Activated CD4-positive, alpha-beta T cell treated with anti-CD3 and anti-CD28 coated beads, Interleukin-2, amount 10 ng/mL, durations not matched to agents 7 days and 5 days (primary cell): ENCODE data around the gene C1orf226. TPM values are rescaled to one million over a fixed set of nuclear protein-coding genes. Genes with fewer than 3 reads are reported as not detected.
"Not testable (repeated sequence)": the region's sequence is repeated elsewhere in the genome, so short reads cannot be mapped to it uniquely, and the experiment has no call there.

Experiments
- CTCF ChIA-PET: fragments of 350-600 bp; sonication (Branson Sonifier 250); formaldehyde crosslinking; loops from one replicate; lab custom pipeline; 2021; ENCODE audit warnings: antibody characterized with exemption; lab: Charles Lee
- POLR2A ChIA-PET: fragments of 350-600 bp; sonication (Branson Sonifier 250); formaldehyde crosslinking; loops from one replicate; lab custom pipeline; 2021; ENCODE audit warnings: antibody characterized with exemption; lab: Charles Lee
- DNase-seq: peaks from one replicate; pipeline ENCODE4 v3.0.0-alpha.2; 2020
- H3K27ac Mint-ChIP-seq: one replicate; pipeline ENCODE4 v1.8.0; 2021; ENCODE audit warnings: mild to moderate bottlenecking, moderate library complexity, mixed read lengths
- H3K27me3 Mint-ChIP-seq: one replicate; pipeline ENCODE4 v1.8.0; 2021; ENCODE audit warnings: mixed read lengths
- H3K36me3 Mint-ChIP-seq: one replicate; pipeline ENCODE4 v1.8.0; 2021; ENCODE audit warnings: low read depth, mixed read lengths
- H3K4me1 Mint-ChIP-seq: one replicate; pipeline ENCODE4 v1.8.0; 2021; ENCODE audit warnings: mixed read lengths
- H3K4me3 Mint-ChIP-seq: one replicate; pipeline ENCODE4 v1.8.0; 2021; ENCODE audit warnings: mild to moderate bottlenecking, moderate library complexity, mixed read lengths
- H3K9me3 Mint-ChIP-seq: one replicate; pipeline ENCODE4 v1.8.0; 2021; ENCODE audit warnings: mixed read lengths
- total RNA-seq, 2 experiments: library from RNA; stranded (reverse); gene quantifications; one replicate each; pipeline ENCODE4 v1.2.3, GENCODE V29; 2021

Gene C1orf226
- total RNA-seq, 2 experiments from 2014 or later, result not detected

DNA sequence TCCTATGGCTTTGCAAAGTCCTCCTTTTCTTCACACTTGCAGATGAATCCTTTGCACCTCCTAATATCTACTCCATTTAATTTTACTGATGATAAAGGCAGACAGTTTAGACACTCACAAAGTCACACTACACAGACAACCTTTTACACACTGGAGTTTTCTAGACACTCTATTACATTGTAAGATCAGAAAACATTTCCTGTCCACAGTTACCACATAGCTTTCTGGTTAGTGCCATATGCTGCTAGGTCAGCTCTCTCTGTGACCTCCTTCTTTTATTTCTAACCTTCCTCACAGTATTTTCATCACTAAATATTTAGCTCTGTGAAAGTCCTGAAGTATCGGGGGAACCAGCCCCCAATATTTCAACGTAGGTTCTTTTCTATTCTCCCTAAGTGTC lies 25.3 kb downstream of the C1orf226 start:
- no peak overlapping the region for H3K27ac Mint-ChIP-seq
- ChIA-PET POLR2A (no interaction called here), CTCF (no interaction called here)
- H3K4me3 Mint-ChIP-seq, result no peak overlapping the region
- H3K4me1 Mint-ChIP-seq, result no peaks in the 10 kb centered on the region
- no peaks in the 10 kb centered on the region for H3K36me3 Mint-ChIP-seq
- H3K9me3 Mint-ChIP-seq, result no peaks in the 10 kb centered on the region
- DNase-seq, result no peak
- peaks cover 2% of the 10 kb centered on the region for H3K27me3 Mint-ChIP-seq

- H3K4me1 Mint-ChIP-seq, result no peaks in the 10 kb centered on the region
- H3K4me3 Mint-ChIP-seq, result no peak overlapping the region
- DNase-seq, result no peak
- H3K27ac Mint-ChIP-seq, result no peak overlapping the region
- peaks cover 2% of the 10 kb centered on the region for H3K27me3 Mint-ChIP-seq
- no peaks in the 10 kb centered on the region for H3K9me3 Mint-ChIP-seq
- ChIA-PET POLR2A (no interaction called here), CTCF (no interaction called here)
- no peaks in the 10 kb centered on the region for H3K36me3 Mint-ChIP-seq
Observed at GRCh38 chr1:162407539-162407938, 26.0 kb downstream of the C1orf226 start.

DNA sequence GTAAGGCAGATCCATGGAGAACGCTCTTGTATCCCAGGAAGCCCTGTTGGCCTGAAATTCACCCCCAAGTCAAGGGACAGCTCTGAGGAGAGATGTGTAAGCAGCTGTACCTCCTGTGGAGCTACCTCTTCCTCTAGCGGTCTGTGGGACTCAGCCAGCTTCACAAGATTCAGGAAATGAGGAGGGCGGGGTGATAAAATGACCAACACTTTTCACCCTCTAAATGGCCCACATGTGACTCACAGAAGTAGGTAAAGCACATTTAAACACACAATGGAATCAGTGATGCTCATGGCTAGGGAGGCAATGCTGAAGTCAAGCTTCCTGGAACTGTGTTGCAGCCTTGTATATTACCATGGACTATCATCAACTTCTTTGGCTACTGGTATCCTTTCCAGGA lies 30.5 kb downstream of the C1orf226 start, which contains the start of gene SH2D1B:
Gene SH2D1B, minus strand, starts transcription at position 135 of the 400 bp plus-strand sequence. Its CDS starts 120 bp downstream, at position 15.
- Mint-ChIP-seq H3K27ac (no peak within 1 kb of the TSS), H3K9me3 (no peaks in the 10 kb centered on the region), H3K27me3 (peaks cover 4% of the 10 kb centered on the region), H3K4me3 (no peak within 1 kb of the TSS), H3K4me1 (no peaks in the 10 kb centered on the region), H3K36me3 (no peaks in the 10 kb centered on the region)
- no peak for DNase-seq
- ChIA-PET CTCF (interaction anchor here (0.8 kb wide), 1 partner anchor 28 kb away, joined by 3 read pairs; no protein-coding TSS in a partner anchor), POLR2A (no interaction called here)

- DNase-seq, result no peak
- Mint-ChIP-seq H3K4me1 (no peaks in the 10 kb centered on the region), H3K27me3 (peaks cover 2% of the 10 kb centered on the region), H3K9me3 (no peaks in the 10 kb centered on the region), H3K36me3 (no peaks in the 10 kb centered on the region), H3K27ac (no peak overlapping the region), H3K4me3 (no peak overlapping the region)
- ChIA-PET CTCF (no interaction called here), POLR2A (no interaction called here)
Observed at GRCh38 chr1:162416215-162416614, 34.7 kb downstream of the C1orf226 start.

DNA sequence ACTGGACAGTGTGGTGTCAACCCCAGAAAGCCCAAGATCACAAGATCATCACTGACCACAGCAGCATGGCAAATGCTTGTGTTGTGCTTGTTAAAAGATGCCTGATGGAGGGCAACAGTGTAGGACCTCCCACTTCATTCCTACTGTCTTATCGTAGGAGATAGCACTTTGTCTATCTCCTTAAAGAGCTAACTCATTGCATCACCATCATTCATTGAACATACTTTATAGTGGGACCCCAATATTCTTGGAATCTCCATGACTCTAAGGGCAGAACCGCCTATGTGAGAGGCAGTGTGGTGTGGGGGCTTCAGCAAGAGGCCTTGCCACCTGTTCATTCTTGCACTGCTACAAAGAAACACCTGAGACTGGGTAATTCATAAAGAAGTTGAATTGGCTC lies 35.4 kb downstream of the C1orf226 start:
- Mint-ChIP-seq H3K4me1 (no peaks in the 10 kb centered on the region), H3K4me3 (no peak overlapping the region), H3K9me3 (no peaks in the 10 kb centered on the region), H3K27me3 (peaks cover 3% of the 10 kb centered on the region), H3K27ac (no peak overlapping the region), H3K36me3 (no peaks in the 10 kb centered on the region)
- CTCF ChIA-PET, result no interaction called here
- DNase-seq, result no peak
- POLR2A ChIA-PET, result no interaction called here

GRCh38 chr1:162417650-162418049 lies 36.1 kb downstream of the C1orf226 start:
- Mint-ChIP-seq H3K27ac (no peak overlapping the region), H3K27me3 (peaks cover 5% of the 10 kb centered on the region), H3K4me3 (no peak overlapping the region), H3K4me1 (no peaks in the 10 kb centered on the region), H3K9me3 (no peaks in the 10 kb centered on the region), H3K36me3 (no peaks in the 10 kb centered on the region)
- ChIA-PET POLR2A (no interaction called here), CTCF (no interaction called here)
- no peak for DNase-seq

GRCh38 chr1:162418584-162418983 lies 37.1 kb downstream of the C1orf226 start:
- H3K9me3 Mint-ChIP-seq, H3K4me3 Mint-ChIP-seq, DNase-seq, H3K27ac Mint-ChIP-seq, CTCF ChIA-PET, H3K27me3 Mint-ChIP-seq, H3K36me3 Mint-ChIP-seq, H3K4me1 Mint-ChIP-seq, POLR2A ChIA-PET: not testable (repeated sequence)

DNA sequence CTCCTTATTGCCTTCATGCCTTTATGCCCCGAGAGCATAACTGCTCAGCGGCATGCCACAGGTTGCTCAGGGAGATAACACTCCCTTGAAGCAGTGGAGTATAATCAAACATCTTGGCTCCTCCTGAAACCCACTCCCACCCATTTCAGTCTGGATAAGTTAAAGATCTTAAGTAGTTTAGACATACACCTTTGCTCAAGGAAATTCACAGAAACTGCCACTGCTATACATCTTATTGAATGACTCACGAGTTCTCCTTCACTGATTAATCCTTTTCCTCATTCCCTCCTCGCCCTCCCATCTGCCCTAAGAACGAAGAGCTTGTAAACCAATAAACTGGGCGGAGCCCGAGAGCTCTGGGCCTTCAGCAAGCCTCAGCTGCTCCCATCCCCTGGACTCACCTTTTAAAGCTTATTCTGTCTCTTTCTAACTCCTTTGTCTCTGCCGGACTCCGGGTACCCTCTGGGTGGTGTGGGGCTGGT lies 38.0 kb downstream of the C1orf226 start:
- H3K36me3 Mint-ChIP-seq, H3K4me1 Mint-ChIP-seq, POLR2A ChIA-PET, CTCF ChIA-PET, H3K27ac Mint-ChIP-seq, H3K9me3 Mint-ChIP-seq, DNase-seq, H3K4me3 Mint-ChIP-seq: not testable (repeated sequence)
- H3K27me3 Mint-ChIP-seq, result peaks cover 11% of the 10 kb centered on the region

GRCh38 chr1:162420120-162420519 lies 38.6 kb downstream of the C1orf226 start:
- Mint-ChIP-seq H3K27ac (no peak overlapping the region), H3K36me3 (no peaks in the 10 kb centered on the region), H3K4me3 (no peak overlapping the region), H3K9me3 (peaks cover 2% of the 10 kb centered on the region), H3K4me1 (no peaks in the 10 kb centered on the region), H3K27me3 (peaks cover 11% of the 10 kb centered on the region)
- ChIA-PET POLR2A (no interaction called here), CTCF (no interaction called here)
- no peak for DNase-seq

DNA sequence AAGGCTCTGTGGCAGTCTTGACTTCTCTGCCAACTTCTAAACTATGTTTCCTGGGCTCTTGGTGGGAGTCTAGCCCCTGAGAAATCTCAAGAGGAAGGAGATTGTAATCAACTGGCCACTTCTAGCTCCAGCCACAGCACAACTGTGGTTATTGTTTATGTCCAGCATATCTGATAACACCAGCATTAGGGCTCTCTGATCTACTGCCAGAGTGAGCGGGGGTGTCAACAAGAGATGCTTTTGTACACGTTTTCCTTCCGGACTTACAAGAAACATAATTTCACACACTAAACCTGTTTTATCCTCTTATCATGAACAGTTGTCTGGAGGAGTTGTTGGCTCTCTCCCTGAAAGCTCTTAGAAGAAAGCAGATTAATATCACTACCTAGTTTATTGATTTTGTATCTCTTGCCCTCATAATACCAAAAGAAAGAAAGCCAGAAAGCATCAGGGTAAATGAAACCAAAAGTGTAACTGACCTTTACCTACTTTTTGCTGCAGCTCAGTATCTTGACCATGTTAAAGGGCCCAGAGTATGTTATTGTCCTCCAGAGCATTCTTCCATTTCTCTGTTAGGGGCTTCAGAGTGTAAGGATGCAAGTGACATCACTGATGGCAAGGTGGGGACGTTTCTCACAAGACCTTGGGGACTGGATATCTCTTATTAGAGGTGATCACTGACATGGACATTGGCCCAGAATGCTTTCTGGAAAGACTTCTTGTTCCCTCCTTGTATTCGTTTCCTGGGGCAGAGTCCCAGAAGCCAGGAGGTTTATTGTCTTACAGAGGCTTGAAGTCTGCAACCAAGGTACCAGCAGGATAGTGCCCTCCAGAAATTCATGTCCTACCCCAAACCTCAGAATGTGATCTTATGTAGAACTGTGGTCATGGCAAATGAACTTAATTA lies 40.0 kb downstream of the C1orf226 start:
- ChIA-PET POLR2A (no interaction called here), CTCF (no interaction called here)
- H3K4me3 Mint-ChIP-seq, result no peak overlapping the region
- H3K27me3 Mint-ChIP-seq, result peaks cover 14% of the 10 kb centered on the region
- no peak overlapping the region for H3K27ac Mint-ChIP-seq
- H3K36me3 Mint-ChIP-seq, result no peaks in the 10 kb centered on the region
- no peaks in the 10 kb centered on the region for H3K4me1 Mint-ChIP-seq
- DNase-seq, result no peak
- H3K9me3 Mint-ChIP-seq, result peaks cover 2% of the 10 kb centered on the region

DNA sequence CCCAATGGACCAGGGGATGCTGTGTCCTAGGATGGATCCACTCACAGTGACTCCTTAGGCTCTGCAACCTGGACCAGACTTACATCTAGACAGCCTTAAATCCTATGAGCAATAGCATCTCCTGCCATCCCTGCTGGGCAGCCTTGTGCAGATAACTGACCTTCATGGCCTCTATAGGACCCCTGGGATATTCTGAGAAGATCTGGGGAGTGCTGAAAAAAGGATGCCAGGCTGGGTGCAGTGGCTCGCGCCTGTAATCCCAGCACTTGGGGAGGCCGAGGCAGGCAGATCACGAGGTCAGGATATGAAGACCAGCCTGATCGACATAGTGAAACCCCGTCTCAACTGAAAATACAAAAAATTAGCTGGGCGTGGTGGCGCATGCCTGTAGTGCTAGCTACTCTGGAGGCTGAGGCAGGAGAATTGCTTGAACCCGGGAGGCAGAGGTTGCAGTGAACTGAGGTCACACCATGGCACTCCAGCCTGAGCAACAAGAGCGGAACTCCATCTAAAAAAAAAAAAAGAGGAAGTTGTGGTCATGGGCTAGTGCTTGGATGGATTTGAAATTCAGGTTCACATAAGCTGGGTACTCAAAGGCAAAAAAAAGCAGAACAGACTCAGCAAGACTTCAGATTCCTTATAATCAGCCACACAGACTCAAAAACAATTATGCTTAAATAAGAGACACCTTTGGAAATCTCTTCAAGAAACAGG lies 41.3 kb downstream of the C1orf226 start:
- ChIA-PET CTCF (no interaction called here), POLR2A (no interaction called here)
- peaks cover 14% of the 10 kb centered on the region for H3K27me3 Mint-ChIP-seq
- H3K27ac Mint-ChIP-seq, result no peak overlapping the region
- peaks cover 2% of the 10 kb centered on the region for H3K9me3 Mint-ChIP-seq
- H3K36me3 Mint-ChIP-seq, result no peaks in the 10 kb centered on the region
- H3K4me1 Mint-ChIP-seq, result no peaks in the 10 kb centered on the region
- no peak overlapping the region for H3K4me3 Mint-ChIP-seq
- DNase-seq, result no peak

DNA sequence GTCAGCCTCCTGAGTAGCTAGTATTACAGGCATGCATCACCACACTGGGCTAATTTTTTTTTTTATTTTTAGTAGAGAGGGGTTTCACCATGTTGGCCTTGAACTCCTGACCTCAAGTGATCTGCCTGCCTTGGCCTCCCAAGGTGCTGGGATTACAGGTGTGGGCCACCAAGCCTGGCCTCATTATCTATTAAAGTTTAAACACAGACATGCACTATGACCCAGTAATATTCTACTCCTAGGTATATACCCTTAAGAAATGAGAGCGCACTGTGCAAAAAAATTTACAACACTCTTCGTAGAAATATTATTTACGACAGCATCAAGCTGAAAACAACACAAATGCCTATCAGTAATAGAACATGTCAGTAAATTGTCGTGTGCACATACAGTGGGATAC lies 49.1 kb downstream of the C1orf226 start:
- Mint-ChIP-seq H3K27ac (no peak overlapping the region), H3K9me3 (no peaks in the 10 kb centered on the region), H3K4me3 (no peak overlapping the region), H3K36me3 (no peaks in the 10 kb centered on the region), H3K4me1 (no peaks in the 10 kb centered on the region), H3K27me3 (peaks cover 4% of the 10 kb centered on the region)
- POLR2A ChIA-PET, result no interaction called here
- CTCF ChIA-PET, result no interaction called here
- no peak for DNase-seq

DNA sequence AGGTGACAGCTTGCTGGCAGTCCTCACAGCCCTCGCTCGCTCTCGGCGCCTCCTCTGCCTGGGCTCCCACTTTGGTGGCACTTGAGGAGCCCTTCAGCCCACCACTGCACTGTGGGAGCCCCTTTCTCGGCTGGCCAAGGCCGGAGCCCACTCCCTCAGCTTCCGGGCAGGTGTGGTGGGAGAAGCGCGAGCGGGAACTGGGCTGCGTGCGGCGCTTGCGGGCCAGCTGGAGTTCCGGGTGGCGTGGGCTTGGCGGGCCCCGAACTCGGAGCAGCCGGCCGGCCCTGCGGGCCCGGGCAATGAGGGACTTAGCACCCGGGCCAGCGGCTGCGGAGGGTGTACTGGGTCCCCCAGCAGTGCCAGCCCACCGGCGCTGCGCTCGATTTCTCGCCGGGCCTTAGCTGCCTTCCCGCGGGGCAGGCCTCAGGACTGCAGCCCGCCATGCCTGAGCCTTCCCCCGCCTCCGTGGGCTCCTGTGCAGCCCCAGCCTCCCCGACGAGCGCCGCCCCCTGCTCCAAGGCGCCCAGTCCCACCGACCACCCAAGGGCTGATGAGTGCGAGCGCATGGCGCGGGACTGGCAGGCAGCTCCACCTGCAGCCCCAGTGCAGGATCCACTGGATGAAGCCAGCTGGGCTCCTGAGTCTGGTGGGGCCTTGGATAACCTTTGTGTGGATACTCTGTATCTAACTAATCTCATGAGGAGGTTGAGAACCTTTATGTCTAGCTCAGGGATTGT lies 51.6 kb downstream of the C1orf226 start:
- H3K36me3 Mint-ChIP-seq, DNase-seq, H3K9me3 Mint-ChIP-seq, H3K4me1 Mint-ChIP-seq, H3K27ac Mint-ChIP-seq, H3K4me3 Mint-ChIP-seq, CTCF ChIA-PET, POLR2A ChIA-PET, H3K27me3 Mint-ChIP-seq: not testable (repeated sequence)
